Lung microvascular endothelial cell (primary cell): Measurements from ENCODE around the gene RBMX2. TPM values are rescaled to one million over a fixed set of nuclear protein-coding genes. Genes with fewer than 3 reads are reported as not detected.
"Not testable (repeated sequence)": the region's sequence is repeated elsewhere in the genome, so short reads cannot be mapped to it uniquely, and the experiment has no call there.

Experiments
- DNase-seq, 2 donors: peaks; one replicate each; pipeline versions ENCODE4 v3.0.0 to v3.0.0-alpha.2; 2010; ENCODE audit warnings: low read depth in 2 of 2
- total RNA-seq: library from RNA; depleted of rRNA; stranded (reverse); fragments of >200 nt; gene quantifications from 2 replicates; pipeline ENCODE4 v1.2.1, GENCODE V29; 2014

Gene RBMX2
- total RNA-seq: 19.6 and 20.5 TPM in 2 replicates

GRCh38 chrX:130401415-130402207 lies at the start of gene RBMX2:
TSS of gene RBMX2 (plus strand) at chrX:130401987. CDS start at chrX:130402033, 46 bp downstream.
- DNase-seq: peak; percentile 71 to 77

GRCh38 chrX:130352050-130352449 lies 49.7 kb upstream of the RBMX2 start:
- not testable (repeated sequence) for DNase-seq

GRCh38 chrX:130376077-130376476 lies 25.7 kb upstream of the RBMX2 start:
- no peak for DNase-seq

- DNase-seq: no peak
Observed at GRCh38 chrX:130378024-130378669, 23.6 kb upstream of the RBMX2 start.

GRCh38 chrX:130385520-130385919 lies 16.3 kb upstream of the RBMX2 start, which contains the start of gene GPR119:
TSS of gene GPR119 (minus strand) at chrX:130385674. CDS start at chrX:130385447, 227 bp downstream.
- no peak for DNase-seq

GRCh38 chrX:130386408-130386808 lies 15.4 kb upstream of the RBMX2 start:
- no peak for DNase-seq

- peak; percentile 45 to 65 for DNase-seq
Observed at GRCh38 chrX:130393451-130394074, 8.2 kb upstream of the RBMX2 start.

GRCh38 chrX:130395341-130395740 lies 6.4 kb upstream of the RBMX2 start:
- no peak for DNase-seq

GRCh38 chrX:130402208-130402684 lies 459 bp downstream of the RBMX2 start:
- no peak for DNase-seq

- peak; percentile 14 to 25 for DNase-seq
Observed at GRCh38 chrX:130413415-130413814, 11.6 kb downstream of the RBMX2 start.

GRCh38 chrX:130414800-130415199 lies 13.0 kb downstream of the RBMX2 start:
- DNase-seq: no peak

GRCh38 chrX:130415201-130415600 lies 13.4 kb downstream of the RBMX2 start:
- no peak for DNase-seq

GRCh38 chrX:130416785-130417184 lies 15.0 kb downstream of the RBMX2 start:
- no peak for DNase-seq

GRCh38 chrX:130418066-130418465 lies 16.3 kb downstream of the RBMX2 start:
- DNase-seq: no peak

- DNase-seq: no peak
Observed at GRCh38 chrX:130418740-130419139, 17.0 kb downstream of the RBMX2 start.

- no peak for DNase-seq
Observed at GRCh38 chrX:130419263-130419662, 17.5 kb downstream of the RBMX2 start.

- no peak for DNase-seq
Observed at GRCh38 chrX:130426531-130426930, 24.7 kb downstream of the RBMX2 start.

- DNase-seq: not testable (repeated sequence)
Observed at GRCh38 chrX:130429236-130429635, 27.4 kb downstream of the RBMX2 start.

GRCh38 chrX:130435937-130436336 lies 34.1 kb downstream of the RBMX2 start:
- no peak for DNase-seq

GRCh38 chrX:130437996-130438395 lies 36.2 kb downstream of the RBMX2 start:
- DNase-seq: not testable (repeated sequence)

GRCh38 chrX:130443875-130444274 lies 42.1 kb downstream of the RBMX2 start:
- DNase-seq: no peak
